GM06990 (cell line): Measurements from ENCODE around the gene IL31.
"Not testable (repeated sequence)": the region's sequence is repeated elsewhere in the genome, so short reads cannot be mapped to it uniquely, and the experiment has no call there.

Source experiments
- DNase-seq: peaks from one replicate; pipeline ENCODE4 v3.0.0-alpha.2; 2011; ENCODE audit not compliant: insufficient read length; ENCODE audit errors: extremely low read depth
- H3K27me3 ChIP-seq: replicated peaks from 2 replicates; pipeline ENCODE4 v1.6.0; 2011; ENCODE audit warnings: low read length; ENCODE audit not compliant: control insufficient read depth, insufficient read depth
- H3K36me3 ChIP-seq: 2 replicates; pipeline ENCODE4 v1.5.1; 2011; ENCODE audit warnings: low read length; ENCODE audit not compliant: control insufficient read depth, insufficient read depth
- H3K4me3 ChIP-seq: replicated peaks from 2 replicates; pipeline ENCODE4 v1.5.1; 2011; ENCODE audit warnings: low read depth, mild to moderate bottlenecking, control low read depth, low read length
- TF ChIP-seq, protein P1 (sequence below): IDR thresholded peaks from 2 replicates; pipeline ENCODE4 v1.5.1; 2011; ENCODE audit warnings: low read length, control low read depth, mild to moderate bottlenecking, inconsistent platforms; ENCODE audit not compliant: insufficient read depth, poor library complexity, severe bottlenecking

Gene IL31

DNA sequence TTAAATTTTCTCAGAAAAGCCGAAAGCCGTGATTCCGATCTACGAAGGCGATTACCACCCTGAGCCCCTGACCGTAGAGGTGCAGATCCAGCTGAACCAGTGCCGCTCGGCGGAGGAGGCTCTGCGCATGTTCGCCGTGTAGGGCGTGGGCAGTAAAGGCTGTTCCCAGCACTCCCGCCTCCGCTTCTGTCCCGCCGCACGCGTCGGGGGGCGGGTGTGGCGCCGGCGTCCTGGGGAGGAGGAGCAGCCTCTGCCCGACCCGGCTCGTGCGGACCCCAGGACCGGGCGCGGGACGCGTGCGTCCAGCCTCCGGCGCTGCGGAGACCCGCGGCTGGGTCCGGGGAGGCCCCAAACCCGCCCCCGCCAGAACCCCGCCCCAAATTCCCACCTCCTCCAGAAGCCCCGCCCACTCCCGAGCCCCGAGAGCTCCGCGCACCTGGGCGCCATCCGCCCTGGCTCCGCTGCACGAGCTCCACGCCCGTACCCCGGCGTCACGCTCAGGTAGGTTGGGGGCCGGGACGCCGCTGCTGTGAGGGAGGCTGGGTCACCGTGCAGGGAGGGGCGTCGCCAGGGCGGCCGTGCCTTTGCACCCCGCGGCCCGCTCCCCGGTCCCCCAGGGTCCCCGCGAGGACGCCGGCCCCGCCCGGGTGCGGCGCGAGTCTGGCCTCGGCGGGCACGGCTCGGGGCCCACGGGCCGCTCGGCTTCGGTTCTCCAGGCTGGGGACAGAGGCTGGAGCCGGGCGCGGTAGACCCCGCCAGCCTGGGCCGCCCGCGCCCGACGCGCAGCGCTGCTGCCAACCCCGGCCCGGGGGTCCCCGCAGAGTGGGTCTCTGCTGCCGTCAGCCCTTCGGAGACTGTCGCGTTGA lies 29.5 kb upstream of the IL31 start, which contains the start of gene B3GNT4:
Gene B3GNT4 (plus strand): TSS at position 409 of the 866 bp plus-strand sequence. CDS start 910 bp downstream, outside the sequence.
- TF ChIP-seq, protein P1, sequence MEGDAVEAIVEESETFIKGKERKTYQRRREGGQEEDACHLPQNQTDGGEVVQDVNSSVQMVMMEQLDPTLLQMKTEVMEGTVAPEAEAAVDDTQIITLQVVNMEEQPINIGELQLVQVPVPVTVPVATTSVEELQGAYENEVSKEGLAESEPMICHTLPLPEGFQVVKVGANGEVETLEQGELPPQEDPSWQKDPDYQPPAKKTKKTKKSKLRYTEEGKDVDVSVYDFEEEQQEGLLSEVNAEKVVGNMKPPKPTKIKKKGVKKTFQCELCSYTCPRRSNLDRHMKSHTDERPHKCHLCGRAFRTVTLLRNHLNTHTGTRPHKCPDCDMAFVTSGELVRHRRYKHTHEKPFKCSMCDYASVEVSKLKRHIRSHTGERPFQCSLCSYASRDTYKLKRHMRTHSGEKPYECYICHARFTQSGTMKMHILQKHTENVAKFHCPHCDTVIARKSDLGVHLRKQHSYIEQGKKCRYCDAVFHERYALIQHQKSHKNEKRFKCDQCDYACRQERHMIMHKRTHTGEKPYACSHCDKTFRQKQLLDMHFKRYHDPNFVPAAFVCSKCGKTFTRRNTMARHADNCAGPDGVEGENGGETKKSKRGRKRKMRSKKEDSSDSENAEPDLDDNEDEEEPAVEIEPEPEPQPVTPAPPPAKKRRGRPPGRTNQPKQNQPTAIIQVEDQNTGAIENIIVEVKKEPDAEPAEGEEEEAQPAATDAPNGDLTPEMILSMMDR = no peak
- H3K4me3 ChIP-seq = peak within 1 kb of the TSS; percentile 50
- DNase-seq = peak; percentile 53
- peaks cover 2% of the 10 kb centered on the region; the same call in 1 of the 2 replicates for H3K27me3 ChIP-seq
- peaks cover 4% of the 10 kb centered on the region for H3K36me3 ChIP-seq

DNA sequence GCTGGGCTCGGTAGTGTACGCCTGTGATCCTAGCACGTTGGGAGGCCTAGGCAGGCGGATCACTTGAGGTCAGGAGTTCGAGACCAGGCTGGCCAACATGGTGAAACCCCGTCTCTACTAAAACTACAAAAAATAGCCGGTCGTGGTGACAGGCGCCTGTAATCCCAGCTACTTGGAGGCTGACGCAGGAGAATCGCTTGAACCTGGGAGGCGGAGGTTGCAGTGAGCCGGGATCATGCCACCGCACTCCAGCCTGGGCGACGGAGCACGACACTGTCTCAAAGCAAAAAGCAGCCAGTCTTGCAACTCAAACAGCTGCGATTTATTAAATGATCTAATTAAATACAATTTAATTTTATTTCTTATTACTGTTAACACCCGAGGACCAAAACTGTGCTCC lies 28.8 kb upstream of the IL31 start:
- not testable (repeated sequence) for H3K4me3 ChIP-seq, DNase-seq, H3K27me3 ChIP-seq, H3K36me3 ChIP-seq

DNA sequence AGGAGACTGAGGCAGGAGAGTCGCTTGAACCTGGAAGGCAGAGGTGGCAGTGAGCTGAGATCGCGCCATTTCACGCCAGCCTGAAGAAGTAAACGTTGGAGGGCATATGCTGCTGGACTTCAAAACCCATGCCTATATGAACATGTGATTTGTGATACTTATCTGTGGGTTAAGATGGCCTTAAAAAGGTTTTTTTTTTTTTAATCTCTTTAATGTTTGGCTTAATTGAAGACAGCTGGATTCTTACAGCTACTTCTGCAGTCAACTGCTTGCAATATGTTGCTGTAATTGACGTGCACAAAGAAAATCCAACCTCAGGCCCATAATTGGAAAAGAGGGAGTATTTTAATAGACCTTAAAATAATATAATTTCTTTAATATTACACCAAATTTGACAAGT lies 28.0 kb upstream of the IL31 start:
- TF ChIP-seq, protein P1 = no peak
- no peaks in the 10 kb centered on the region; the same call in none of the 2 replicates for H3K36me3 ChIP-seq
- peaks cover 2% of the 10 kb centered on the region; the same call in 1 of the 2 replicates for H3K27me3 ChIP-seq
- DNase-seq = no peak
- no peak overlapping the region for H3K4me3 ChIP-seq

DNA sequence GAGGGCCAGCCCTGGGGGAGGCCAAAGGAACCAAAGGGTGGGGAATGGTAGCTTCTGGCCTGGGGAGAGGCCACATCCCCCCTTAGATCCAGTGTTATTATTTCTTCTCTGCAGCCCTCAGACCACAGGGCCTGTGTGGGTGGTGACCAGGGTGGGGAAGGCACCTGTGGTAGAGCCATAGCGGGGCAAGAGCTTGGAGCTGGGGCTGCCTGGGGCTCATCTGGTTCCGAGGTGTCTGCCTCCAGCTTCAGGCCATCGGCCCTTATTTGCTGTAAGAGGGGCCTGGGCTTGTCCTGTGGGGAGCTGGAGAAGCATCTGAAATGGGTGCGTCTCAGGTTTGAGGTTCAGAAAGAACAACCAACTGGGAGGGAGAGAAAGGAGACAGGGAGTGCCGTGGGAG lies 27.4 kb upstream of the IL31 start:
- TF ChIP-seq, protein P1 = no peak
- no peak for DNase-seq
- Histone ChIP-seq H3K4me3 (no peak overlapping the region), H3K36me3 (no peaks in the 10 kb centered on the region; the same call in 1 of the 2 replicates), H3K27me3 (peaks cover 2% of the 10 kb centered on the region; the same call in 1 of the 2 replicates)

DNA sequence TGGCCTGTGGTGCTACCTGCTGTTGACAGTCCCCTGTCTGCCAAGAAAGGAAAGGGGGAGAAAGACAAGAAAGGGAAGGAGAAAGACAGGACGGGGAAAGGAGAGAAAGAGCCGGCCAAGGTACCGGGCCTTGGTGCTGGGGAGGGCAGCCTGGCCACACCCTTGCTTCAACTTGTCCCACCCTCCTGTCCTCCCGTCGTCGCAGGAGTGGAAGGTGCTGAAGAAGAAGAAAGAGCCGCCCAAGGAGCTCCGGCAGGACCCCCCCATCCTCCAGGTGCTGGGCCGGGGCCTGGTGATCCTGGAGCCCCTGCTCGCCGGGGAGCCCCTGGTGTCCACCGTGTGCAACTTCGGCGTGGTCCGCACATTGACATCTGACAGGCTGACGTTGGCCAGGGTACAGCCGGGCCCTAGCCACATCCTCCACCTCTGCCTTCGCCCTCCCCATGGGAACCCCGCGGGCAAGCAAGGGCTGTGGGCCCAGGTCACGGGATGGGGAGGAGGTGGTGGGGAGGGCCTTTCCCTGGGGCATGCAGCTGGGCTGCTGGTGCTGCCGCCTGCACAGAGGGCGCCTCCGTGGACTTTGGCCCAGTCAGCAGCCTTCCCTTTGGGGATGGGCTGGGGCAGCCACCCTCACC lies 26.6 kb upstream of the IL31 start:
- Histone ChIP-seq H3K36me3 (no peaks in the 10 kb centered on the region), H3K27me3 (peaks cover 2% of the 10 kb centered on the region; the same call in 1 of the 2 replicates), H3K4me3 (no peak overlapping the region)
- TF ChIP-seq, protein P1 = no peak
- no peak for DNase-seq
